Fibroblast of gingiva (primary cell): ENCODE data around the gene RXRA.
"Not testable (repeated sequence)": the region's sequence is repeated elsewhere in the genome, so short reads cannot be mapped to it uniquely, and the experiment has no call there.

Source experiments
- DNase-seq: peaks from one replicate; pipeline ENCODE4 v3.0.0-alpha.2; 2011; ENCODE audit warnings: low read depth

Gene RXRA

DNA sequence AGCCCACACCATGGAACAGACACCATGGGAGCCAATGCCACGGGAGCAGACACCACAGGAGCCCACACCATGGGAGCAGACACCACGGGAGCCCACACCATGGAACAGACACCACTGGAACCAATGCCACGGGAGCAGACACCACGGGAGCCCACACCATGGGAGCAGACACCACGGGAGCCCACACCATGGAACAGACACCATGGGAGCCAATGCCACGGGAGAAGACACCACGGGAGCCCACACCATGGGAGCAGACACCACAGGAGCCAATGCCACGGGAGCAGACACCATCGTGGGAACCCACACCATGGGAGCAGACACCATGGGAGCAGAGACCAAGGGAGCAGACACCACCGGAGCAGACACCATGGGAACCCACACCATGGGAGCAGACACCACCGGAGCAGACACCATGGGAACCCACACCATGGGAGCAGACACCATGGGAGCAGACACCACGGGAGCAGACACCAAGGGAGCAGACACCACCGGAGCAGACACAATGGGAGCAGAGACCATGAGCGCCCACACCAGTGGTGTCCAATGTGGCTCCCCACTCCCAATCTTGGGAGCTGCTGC is 17.5 kb upstream of the RXRA start:
- not testable (repeated sequence) for DNase-seq

DNA sequence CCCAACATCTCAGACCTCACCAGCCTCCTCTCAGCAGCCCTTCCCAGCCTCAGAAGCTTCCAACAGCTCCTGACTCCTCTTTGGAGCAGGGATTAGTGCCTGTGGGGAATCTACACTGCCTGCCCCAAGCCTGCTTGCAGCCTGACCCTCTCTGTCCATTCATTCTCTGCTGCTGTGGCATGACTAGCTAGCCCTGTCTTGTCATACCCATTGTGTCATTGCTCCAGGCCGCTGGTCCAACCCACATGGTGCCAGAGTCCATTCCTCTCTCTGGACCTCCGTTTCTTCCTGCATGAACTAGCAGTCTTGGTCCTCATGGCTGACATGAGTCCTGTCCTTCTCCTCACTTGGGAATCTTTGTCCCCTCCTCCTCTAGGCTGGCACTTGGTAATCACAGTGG is 12.8 kb upstream of the RXRA start:
- no peak for DNase-seq

GRCh38 chr9:134314039-134314949 is 12.0 kb upstream of the RXRA start:
- DNase-seq = no peak

GRCh38 chr9:134314950-134315715 is 11.1 kb upstream of the RXRA start:
- no peak for DNase-seq

- DNase-seq = no peak
These were observed 10.4 kb upstream of the RXRA start for GRCh38 chr9:134315716-134316448.

DNA sequence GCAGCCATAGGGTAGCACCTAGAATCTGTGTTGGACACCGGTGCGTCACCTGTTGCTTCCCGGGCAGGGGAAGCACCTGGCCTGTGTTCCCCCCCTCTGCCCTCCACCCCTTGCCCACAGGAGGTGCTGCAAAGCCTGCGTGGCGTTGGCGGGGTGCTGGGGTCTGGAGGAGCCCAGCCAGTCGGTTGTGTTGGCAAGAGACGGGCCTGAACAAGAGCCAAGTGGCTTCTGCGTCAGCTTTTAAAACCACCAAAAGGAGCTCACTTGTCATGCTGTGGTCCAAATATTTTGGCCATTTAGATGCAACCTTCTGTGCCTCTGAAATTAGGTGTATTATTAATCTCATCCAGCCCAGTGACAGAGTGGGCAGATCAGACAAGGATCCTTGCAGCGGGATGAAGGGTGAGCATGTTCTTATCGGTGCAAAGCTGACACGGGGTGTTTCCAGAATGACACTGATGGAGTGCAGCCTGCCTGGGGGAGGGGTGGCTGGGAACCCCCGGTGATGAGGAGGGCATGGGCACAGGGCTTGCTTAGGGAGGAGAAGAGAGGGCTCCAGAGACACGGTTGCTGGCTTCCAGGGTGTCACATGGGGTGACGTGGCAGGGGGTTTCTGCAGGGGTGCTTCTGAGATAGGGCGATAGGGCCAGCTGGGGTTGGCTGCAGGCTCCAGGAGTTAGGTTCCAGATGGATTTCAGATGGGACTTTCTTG is 9.7 kb upstream of the RXRA start:
- peak; percentile 26 for DNase-seq

GRCh38 chr9:134317400-134317789 is 8.9 kb upstream of the RXRA start:
- DNase-seq = no peak

DNA sequence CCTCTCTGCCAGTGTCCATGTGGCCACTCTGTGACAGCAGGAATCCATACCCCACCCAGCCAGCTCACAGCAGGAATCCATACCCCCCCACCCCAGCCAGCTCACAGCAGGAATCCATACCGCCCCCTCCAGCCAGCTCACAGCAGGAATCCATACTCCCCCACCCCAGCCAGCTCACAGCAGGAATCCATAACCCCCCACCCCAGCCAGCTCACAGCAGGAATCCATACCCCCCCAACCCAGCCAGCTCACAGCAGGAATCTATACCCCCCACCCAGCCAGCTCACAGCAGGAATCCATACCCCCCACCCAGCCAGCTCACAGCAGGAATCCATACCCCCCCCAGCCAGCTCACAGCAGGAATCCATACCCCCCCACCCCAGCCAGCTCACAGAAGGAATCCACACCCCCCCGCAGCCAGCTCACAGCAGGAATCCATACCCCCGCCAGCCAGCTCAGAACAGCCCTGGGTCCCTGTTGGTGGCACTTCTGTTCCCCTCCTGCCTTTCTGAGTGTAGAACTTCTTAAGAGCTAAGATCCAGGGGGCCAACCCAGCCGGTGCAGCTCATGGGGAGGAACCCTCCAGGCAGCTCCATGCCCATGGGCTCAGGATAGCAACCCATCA is 8.4 kb upstream of the RXRA start:
- DNase-seq = no peak

GRCh38 chr9:134318481-134318891 is 7.8 kb upstream of the RXRA start:
- DNase-seq = no peak

GRCh38 chr9:134318941-134319305 is 7.3 kb upstream of the RXRA start:
- DNase-seq = no peak

GRCh38 chr9:134319306-134320125 is 6.7 kb upstream of the RXRA start:
- no peak for DNase-seq

- no peak for DNase-seq
These were observed 6.0 kb upstream of the RXRA start for GRCh38 chr9:134320126-134320867.

DNA sequence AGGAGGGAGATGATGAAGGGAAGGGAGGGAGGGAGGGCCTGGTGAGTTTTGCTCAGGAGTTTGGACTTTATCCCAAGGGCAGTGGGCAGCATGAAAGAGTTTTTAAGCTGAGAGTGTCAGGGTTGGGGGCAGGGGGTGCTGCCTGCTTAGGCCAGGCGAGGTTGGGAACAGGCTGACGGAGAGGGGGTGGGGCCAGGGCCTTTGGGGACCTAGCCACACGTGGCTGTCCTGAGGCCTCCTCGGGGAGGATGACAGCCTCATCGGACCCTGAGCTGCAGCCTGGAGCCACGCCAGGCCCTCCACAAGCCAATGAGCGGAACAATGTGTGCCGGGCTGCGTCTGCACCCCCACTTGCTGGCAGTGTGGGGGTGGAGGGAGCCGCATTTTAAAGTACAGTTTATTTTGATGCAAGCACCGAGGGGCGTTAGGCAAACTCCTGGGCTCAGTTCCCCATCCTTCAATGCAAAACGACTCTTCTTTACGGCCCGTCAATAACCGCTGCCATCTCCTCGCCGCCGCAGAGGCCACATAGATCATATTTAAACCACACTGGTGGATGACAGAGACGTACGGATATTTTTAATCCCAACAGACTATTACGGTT is 5.3 kb upstream of the RXRA start:
- DNase-seq = no peak

GRCh38 chr9:134321531-134321930 is 4.7 kb upstream of the RXRA start:
- DNase-seq = no peak

GRCh38 chr9:134321946-134322741 is 4.1 kb upstream of the RXRA start:
- no peak for DNase-seq

- DNase-seq = no peak
These were observed 3.4 kb upstream of the RXRA start for GRCh38 chr9:134322781-134323241.

DNA sequence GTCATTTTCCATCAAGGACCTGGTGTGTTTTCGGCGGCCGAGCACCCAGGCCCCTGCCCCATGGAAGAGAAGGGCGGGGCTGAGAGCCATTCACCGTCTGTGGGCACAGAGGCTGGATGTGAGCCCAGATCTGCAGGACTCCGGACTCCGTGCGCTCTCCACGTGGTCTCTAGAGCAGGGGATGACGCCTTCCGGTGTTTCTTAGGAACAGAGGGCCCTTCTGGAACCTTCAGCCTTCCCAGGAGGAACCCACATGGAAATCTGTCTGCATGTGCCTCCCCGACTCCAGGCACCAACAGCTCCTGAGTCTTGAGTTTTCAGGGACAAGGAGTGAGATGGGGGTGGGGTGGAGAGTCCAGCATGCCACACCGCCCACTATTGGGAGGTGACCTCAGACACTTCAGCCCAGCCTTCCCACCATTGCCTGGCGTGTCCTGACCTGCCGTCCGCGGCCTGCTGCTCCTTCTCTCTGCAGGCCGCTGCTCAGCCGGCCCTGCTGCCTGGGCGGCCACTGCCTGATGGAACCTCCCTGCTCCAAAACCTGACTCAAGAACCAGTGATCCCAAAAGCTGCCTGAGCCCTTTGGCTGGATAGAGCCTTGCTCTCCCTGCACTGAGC is 2.4 kb upstream of the RXRA start:
- DNase-seq = no peak
